ENCODE results near the gene SULF2.

SULF2 gene

GRCh38 chr20:47667531-47668312 is 117.6 kb downstream of the SULF2 start:
- no peak for FAIRE-seq

DNA sequence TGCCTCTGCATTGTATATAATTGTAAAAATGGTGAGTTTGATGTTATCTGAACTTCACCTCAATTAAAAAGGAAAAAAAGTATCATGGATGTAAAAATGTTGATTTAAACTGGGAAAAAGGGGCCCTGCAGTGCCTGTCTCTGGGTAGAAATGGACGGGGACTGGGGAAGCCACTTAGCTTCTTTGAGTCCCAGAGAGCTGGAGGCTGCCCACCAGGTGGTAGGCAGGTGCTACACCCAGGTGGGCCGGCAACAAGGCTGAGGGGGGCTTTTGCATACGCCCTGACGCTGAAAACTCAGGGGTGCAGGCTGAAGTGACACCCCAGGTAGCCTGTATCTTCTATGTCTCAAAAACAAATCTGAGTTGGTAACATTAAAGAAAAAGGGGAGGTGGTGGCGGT is 118.2 kb downstream of the SULF2 start:
- no peak for FAIRE-seq

- no peak for FAIRE-seq
These were observed 119.0 kb downstream of the SULF2 start for GRCh38 chr20:47666304-47666703.

- no peak for FAIRE-seq
These were observed 119.9 kb downstream of the SULF2 start for GRCh38 chr20:47665221-47665991.

- no peak for FAIRE-seq
These were observed 120.5 kb downstream of the SULF2 start for GRCh38 chr20:47664744-47665143.

DNA sequence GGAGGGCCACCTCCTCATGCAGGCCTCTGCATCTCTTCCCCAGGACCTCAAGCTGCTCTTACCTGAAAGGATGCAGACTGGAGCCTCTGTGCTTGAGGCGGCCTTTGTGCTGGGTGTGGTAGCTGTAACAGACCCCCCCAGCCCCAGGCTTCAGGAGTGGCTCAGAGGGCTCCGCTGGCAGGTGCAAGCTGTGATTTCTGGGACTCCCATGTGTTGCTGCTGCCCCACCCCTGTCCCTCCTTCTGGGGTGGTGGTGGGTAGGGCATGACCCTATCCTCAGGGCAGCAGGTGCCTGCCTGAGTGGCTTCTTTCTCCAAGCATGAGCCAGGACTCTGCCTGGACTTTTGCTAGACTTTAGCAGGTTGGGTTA is 121.2 kb downstream of the SULF2 start:
- no peak for FAIRE-seq

DNA sequence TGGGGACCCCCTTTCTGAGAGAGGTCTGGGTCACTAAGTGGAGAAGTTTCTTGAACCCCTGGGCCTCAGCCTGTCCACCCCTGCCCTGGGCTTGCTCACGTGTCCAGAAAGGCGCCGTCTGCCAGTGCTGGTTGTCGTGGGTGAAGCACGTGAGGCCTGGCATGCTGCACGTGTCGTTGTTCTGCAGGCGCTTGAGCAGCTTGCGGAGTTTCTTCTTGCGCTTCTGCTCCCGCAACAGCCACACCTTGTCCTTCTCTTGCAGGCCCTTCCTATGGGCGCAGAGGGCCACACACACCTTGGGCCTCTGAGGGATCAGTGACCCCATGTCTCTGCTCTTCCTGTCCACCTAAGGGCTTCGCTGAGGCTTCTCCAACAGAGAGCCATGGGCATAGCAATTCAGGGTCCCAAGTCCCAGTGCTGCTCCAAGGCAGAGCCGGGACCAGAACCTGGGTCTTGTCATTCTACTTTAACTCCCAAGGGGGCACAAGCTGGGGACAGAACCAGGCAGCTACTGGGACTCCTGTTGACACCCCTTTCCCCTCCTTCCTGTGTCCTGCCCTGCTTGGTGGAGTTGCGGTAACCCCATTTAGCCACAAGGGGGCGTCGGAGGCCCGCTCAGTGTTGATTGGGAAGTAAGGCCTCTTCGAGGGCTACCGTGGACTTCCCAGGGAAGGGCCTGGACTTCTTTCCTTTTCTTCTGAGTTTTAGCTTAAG is 121.8 kb downstream of the SULF2 start:
- FAIRE-seq: no peak

DNA sequence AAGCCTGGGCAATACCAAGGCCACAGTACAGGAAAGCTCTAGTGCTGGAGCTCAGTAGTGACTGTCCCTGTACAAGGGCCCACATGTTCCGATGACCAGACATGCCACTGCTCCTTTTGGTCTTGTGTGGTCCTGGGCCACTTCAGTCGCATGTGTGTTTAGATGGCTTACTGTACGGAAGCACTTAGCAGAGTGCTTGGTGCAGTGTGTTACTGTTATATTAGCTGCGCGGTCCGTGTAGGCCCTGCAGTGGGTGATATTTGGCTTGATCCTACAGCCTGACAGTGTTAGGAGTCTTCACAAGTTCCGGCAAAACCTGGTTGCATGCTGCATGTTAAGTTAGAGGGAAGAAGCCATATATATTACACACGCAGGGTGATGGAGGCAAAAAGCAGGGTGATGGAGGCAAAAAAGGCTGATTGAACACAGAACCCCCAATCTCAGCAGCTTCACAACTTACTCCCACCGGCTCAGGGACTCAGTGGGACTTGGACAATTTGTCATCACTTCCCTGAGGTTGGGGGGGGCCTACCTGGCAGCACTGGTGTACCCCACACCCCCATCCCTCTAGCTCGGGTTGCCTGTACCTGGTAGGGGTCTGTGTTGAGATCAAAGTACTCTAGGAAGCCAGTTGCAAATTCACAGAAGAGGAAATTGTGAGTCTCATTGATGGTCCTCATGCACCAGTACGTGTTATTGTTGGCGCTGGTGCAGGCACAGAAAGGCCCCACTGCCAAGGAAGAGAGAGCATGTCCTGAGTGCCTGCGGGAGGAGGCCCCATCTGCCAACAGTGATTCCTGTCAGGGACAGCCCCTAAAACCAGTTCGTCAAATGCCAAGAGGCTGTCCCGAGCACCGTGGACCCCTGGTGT is 122.6 kb downstream of the SULF2 start:
- FAIRE-seq: no peak

DNA sequence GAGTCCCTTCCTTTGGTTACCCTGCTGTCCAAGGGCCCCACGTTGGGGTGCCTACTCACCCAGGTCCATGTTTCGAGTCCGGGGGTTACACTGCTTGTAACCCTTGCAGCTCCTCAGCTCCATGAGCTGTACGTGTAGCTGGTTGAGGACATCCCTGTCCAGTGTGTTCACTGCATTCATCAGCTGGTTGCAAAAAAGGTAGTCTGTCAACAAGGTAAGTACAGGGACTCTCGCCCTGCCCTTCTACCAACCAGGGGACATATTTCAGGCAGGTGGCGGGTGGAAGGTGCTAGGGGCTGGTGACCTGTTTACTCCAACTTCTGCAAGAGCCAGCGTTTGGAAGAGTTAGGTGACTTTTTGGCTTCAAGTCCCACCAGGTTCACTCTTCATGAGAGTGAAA is 123.6 kb downstream of the SULF2 start:
- no peak for FAIRE-seq

GRCh38 chr20:47660983-47661700 is 124.1 kb downstream of the SULF2 start:
- no peak for FAIRE-seq

- FAIRE-seq: no peak
These were observed 124.7 kb downstream of the SULF2 start for GRCh38 chr20:47660602-47660905.

- no peak for FAIRE-seq
These were observed 125.2 kb downstream of the SULF2 start for GRCh38 chr20:47659904-47660601.

- no peak for FAIRE-seq
These were observed 129.0 kb downstream of the SULF2 start for GRCh38 chr20:47656318-47656717.

GRCh38 chr20:47655635-47656034 is 129.6 kb downstream of the SULF2 start:
- no peak for FAIRE-seq

DNA sequence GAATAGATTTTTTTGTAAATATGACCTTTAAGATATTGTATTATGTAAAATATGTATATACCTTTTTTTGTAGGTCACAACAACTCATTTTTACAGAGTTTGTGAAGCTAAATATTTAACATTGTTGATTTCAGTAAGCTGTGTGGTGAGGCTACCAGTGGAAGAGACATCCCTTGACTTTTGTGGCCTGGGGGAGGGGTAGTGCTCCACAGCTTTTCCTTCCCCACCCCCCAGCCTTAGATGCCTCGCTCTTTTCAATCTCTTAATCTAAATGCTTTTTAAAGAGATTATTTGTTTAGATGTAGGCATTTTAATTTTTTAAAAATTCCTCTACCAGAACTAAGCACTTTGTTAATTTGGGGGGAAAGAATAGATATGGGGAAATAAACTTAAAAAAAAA is 130.9 kb downstream of the SULF2 start:
- no peak for FAIRE-seq

DNA sequence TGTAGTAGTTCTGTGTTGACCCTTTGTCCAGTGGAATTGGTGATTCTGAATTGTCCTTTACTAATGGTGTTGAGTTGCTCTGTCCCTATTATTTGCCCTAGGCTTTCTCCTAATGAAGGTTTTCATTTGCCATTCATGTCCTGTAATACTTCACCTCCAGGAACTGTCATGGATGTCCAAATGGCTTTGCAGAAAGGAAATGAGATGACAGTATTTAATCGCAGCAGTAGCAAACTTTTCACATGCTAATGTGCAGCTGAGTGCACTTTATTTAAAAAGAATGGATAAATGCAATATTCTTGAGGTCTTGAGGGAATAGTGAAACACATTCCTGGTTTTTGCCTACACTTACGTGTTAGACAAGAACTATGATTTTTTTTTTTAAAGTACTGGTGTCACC is 131.4 kb downstream of the SULF2 start:
- FAIRE-seq: no peak

DNA sequence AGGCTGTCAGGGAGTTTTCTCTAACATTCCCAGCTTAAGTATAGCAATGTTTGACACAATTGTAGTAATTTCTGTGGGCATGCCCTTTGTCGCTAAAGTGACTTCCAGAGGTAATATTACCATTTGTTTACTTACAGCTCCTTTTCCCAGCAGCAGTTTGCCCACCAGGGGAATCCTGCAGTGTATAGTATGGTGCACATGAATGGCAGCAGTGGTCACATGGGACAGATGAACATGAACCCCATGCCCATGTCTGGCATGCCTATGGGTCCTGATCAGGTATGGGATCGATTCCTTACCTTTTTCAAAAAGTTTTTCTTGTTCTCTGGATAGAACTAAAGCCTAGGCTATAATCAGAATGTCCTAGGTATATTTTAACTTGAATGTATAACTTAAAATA is 132.5 kb downstream of the SULF2 start:
- no peak for FAIRE-seq

DNA sequence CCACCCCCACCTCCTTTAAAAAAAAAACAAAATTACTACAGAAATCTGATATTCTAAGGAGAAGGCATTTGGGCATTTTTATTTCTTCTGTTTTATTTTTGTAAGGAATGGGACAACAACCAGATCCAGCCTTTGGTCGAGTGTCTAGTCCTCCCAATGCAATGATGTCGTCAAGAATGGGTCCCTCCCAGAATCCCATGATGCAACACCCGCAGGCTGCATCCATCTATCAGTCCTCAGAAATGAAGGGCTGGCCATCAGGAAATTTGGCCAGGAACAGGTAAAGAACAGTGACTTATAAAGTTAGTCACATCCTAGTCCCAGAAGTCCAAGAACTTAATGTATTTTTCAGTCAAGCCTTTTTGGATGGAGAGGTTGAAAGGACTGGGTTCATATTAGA is 133.0 kb downstream of the SULF2 start:
- no peak for FAIRE-seq

DNA sequence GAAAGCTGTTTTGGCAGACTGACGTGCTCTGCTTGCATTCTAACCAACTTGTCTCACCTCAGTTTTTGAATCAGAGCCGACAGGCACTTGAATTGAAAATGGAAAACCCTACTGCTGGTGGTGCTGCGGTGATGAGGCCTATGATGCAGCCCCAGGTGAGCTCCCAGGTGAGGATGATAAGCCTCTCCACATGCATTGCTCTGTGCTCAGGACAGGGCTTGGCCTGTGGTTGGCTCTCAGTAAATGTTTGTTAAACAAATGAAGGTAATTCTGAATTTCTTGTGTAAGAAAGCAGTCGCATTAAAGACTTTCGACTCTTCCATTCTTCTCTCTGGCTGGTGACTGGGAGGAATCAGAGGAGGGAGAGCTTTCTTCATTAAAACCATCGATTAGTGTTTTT is 136.3 kb downstream of the SULF2 start:
- no peak for FAIRE-seq

DNA sequence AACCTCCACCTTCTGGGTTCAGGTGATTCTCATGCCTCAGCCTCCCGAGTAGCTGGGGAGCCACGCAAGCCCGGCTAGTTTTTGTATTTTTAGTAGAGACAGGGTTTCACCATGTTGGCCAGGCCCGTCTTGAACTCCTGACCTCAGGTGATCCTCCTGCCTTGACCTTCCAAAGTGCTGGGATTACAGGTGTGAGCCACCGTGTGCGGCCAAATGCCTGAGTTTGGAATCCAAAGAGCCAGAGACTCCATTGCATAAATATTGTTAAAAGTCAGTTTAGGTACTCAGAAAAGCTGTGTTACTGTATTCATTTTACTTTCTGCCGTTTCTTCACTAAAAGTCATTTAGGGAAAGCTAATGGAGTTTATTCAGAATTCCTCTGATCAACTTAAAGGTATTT is 137.3 kb downstream of the SULF2 start:
- no peak for FAIRE-seq

GRCh38 chr20:47645632-47646031 is 139.6 kb downstream of the SULF2 start:
- FAIRE-seq: no peak

DNA sequence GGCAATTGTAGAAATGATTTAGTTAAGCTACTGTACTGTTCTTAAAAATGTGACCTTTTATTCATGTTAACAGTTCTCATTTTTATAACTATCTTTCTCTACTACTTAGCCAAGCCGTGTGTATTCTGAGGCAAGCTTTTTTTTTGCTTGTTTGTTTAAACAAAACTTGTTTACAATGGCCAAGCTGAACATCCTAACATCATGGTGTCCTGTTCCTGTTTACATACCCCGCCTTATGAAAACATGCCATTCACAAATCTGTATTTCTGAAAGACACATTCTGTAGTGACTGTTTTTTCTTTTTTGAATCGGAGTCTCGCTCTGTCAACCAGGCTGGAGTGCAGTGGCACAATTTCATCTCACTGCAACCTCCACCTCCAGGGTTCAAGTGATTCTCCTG is 142.7 kb downstream of the SULF2 start:
- no peak for FAIRE-seq
